ENCODE data around the gene ANKRD30A.
"Not testable (repeated sequence)": the region's sequence is repeated elsewhere in the genome, so short reads cannot be mapped to it uniquely, and the experiment has no call there.

Gene ANKRD30A

DNA sequence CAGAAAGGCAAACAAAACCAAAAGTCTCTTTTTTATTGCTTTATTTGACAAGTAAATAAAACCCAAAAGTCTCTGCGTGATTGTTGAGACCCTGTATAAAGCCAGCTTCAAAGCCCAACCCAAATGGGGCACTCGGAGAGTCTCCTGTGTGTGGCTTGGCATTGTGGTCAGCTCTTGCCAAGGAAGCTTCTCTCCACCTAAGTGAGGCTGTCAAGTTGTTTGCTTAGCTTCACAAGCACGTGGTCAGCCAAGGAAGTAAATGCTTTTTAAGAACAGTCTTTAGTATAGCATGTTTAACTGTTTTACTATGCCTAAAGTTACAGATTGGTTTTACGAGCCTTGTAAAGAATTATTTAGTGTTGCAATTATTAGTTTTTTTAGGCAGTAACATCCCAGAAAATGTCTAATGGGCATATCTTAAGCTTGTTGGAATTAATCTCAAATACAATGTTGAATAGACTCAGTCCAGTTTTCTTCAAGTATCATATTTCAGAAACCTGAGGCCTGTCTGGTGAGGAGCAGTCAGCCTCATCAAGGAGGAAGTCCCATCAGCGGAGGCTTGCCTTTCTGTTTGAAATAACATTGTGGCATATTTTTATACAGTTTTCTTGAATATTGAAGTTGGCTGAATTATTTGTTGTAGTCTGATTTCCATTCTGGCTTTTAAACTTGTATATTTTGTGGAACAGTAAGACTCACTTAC, 144.3 kb downstream of the ANKRD30A start:
- no peak for DNase-seq

DNA sequence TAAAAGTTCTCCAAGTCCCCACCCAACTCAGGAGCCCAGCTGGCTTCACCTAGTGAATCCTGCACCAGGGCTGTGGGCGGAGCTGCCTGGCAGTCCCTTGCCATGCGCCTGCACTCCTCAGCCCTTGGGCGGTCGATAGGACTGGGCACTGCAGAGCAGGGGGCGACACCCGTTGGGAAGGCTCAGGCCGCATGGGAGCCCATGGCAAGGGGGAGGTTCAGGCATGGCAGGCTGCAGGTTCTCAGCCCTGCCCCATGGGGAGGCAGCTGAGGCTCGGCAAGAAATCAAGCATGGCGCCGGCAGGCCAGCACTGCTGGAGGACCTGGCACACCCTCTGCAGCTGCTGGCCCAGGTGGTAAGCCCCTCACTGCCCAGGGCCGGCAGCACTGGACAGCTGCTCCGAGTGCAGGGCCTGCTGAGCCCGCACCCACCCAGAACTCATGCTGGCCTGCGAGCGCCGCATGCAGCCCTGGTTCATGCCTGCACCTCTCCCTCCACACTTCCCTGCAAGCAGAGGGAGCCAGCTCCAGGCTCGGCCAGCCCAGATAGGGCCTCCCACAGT, 149.9 kb downstream of the ANKRD30A start:
- DNase-seq = no peak

DNA sequence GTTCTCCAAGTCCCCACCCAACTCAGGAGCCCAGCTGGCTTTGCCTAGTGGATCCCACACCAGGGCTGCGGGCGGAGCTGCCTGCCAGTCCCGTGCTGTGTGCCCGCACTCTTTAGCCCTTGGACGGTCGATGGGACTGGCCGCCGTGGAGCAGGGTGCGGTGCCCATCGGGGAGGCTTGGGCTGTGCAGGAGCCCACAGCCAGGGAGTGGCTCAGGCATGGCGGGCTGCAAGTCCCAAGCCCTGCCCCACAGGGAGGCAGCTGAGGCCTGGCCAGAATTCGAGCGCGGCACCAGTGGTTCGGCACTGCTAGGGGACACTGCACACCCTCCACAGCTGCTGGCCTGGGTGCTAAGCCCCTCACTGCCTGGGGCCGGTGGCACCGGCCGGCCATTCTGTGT, 159.7 kb downstream of the ANKRD30A start:
- no peak for DNase-seq

DNA sequence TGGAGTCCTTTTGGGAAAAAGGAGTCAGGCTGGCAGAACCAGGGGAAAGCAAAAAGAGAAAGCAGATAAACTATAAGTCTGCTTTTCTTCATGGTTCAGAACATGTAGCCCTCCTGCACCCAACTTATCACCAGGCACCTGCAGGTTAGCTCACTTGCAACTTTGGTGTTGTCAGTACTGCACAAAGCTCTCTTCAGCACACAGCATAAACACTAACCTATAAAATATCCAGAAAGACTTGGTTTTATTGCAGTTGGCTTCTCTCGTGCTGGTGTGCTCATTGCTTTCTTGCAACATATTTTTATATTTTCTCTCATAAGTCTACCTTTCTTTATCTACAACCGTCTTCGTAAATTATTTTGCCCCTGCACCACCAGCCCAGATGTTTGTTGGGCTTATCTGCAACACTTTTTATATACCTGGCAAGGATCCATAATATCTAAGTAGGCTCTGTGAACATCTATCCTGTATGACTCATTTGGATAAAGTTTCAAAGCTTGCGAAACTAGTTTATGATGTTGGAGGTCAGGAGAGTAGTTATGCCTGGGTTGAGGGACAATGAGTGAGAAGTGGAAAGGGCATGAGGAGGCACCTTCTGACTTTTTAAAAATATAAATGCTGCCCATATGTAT, 164.6 kb downstream of the ANKRD30A start:
- no peak for DNase-seq

DNA sequence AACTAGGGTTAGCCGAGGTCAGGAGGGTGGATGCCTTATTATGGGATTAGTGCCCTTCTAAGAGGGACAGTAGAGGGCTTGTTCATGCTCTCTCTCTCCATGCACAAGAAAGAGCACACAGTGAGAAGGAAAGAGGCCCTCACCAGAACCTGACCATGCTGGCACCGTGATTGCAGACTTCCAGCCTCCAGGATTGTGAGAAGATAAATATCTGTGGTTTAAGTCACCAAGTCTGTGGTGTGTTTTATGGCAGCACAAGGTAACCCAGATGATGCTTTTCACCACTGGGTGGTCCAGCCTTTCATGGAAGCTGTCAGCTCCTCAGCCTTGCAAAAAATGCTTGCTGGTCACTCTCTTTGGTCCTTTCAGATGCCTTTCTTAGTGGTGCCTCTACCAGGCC, 175.9 kb downstream of the ANKRD30A start:
- no peak for DNase-seq

DNA sequence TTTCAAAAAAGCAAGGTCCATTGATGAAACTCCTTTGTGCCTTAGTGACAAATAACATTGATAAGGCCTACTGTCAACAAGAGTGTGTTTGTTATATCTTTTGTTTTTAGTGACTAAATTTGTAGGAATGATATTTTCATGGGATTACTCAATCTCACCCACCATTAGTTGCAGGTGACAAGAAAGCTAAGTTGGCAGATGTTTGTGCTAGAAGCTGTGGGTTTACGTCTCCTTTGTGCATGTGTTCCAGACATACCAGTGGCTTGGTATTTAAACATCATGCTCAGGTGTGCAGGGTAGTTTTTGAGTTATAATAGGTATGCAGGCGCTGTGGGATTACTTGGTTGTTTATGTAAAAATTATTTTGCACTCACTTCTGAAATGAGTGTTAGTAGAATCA, 178.6 kb downstream of the ANKRD30A start:
- no peak for DNase-seq

DNA sequence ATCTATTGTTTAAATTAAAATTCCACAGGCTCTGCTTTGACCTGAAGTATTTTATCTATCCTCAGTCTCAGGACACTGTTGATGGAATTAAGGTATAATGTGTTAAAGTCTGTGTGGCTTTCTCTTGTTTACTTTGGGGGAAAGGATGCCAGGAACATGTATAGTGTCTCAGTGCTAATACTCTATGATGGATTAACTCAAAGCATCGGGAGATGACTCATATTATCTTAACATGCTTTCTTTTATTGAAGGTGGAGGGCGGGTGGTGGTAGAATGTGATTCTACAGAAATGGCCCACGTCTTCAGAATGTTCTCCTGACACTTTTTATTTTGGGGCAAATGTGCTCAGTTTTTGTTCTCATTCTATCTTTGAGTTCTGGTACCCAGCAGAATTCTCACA, 189.0 kb downstream of the ANKRD30A start:
- no peak for DNase-seq

DNA sequence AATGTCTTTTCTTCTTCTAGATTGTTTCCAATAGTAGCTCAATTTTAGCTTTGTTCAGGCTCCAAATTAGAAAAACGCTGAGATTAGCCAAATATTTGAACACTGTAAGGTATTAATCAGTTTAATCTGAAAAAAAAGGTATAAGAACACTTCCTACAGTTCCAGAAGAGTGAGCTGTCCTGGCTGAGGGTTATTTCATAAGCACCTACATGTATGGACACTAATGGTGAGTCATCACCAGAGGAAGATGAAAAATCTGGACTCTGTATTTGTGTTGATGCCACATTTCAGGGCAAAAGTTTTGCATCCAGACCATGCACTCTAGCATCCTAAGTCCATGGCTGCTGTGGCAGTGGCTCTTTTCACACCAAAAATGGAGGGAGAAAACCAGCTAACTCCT, 189.5 kb downstream of the ANKRD30A start:
- DNase-seq = no peak

DNA sequence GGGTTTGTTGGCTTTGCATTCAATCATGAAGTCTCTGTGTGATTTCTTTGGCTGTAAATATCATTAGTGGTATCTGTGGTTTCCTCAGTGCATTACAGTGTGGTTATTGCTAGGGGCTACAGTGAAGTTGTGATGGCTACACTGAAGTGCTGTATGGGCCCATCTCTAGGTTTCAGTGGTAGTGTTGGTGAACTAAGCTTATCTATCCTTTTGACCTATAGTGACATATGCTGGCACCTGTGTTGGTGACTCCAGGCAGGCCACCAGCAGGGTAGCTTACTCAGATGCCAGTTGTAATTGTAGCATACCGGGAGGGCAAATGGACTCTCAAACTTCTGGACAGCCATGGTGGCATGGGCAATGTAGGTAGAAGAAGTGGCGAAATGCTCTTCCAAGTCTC, 219.0 kb downstream of the ANKRD30A start:
- no peak for DNase-seq

DNA sequence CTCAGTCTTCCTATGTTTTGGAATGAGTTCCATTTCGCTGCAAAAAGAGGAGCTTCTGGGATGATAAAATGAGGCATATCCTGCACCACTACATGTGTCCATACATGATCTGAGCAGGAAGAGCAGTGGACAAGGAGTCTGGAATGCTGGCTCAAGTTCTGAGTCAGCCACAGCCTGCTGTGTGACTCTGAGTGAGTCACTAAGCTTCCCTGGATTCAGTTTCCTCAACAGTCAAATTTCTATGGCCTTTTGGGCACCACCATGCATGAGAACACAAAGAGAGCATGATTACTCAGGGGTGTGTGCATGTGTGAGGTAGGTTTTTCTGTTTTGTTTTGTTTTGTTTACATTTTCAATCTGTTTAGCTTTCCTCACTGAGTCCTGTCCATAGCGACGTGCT, 254.6 kb downstream of the ANKRD30A start:
- DNase-seq = no peak

DNA sequence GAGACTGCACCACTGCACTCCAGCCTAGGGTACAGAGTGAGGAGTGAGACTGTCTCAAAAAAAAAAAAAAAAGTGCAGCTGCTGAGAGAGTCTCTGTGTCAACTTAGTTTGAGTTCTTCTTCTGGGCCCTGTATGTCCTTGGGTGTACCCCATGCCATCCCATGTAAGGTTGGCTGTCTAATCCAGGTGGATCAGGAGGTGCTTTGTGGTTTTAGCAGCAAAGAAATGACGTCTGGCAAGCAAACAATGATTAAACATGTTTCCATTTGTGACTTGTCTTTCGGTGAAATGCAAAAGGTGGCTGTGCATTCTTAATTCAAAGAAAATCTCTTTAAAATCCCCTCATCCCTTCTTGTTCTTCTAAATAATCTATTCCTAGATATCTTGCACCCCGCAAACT, 255.9 kb downstream of the ANKRD30A start:
- no peak for DNase-seq

DNA sequence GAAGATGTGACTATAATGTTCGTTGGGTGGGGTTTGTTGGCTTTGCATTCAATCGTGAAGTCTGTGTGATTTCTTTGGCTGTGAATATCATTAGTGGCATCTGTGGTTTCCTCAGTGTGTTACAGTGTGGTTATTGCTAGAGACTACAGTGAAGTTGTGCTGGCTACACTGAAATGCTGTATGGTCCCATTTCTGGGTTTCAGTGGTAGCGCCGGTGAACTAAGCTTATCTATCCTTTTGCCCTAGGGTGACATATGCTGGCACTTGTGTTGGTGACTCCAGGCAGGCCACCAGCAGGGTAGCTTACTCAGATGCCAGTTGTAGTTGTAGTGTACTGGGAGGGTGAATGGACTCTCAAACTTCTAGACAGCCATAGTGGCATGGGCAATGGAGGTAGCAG, 259.5 kb downstream of the ANKRD30A start:
- no peak for DNase-seq

DNA sequence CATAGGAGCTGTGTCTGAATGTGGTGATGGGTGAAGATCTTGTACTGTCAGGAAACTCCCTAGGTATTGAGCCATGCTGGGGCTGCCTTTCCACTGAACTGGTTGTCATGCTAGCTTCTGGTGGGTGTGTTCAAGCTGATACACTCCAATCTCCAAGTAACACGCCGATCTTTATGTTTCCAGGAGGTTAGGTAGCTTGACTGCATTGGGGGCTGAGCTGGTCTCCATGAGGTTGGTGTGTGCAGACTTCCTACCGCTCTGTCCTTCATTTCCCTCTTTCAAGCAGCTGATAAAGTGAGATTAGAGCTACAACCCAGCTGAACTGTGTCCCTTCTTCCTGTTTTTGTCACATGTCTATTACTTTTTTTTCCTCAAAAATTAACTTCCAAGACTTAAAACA, 265.5 kb downstream of the ANKRD30A start:
- DNase-seq = no peak

DNA sequence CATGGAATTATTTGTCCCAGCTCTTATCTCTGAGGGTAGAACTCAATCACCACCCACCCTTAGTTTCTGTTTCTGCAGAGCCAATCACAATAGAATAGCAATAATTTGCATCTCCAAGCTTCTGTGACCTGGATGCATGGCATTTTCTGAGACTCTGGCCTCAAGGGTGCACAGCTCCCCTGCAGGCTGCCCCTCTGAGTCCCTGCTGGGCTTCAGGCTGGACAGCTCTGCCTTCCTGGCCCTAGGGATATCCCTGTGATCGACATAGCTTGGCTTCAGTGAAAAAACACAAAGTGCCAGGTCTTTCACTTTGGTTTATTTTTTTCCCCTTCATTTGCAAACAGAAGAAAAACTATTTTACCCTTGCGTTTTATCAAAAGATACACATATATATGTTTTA, 275.4 kb downstream of the ANKRD30A start:
- DNase-seq = not testable (repeated sequence)

DNA sequence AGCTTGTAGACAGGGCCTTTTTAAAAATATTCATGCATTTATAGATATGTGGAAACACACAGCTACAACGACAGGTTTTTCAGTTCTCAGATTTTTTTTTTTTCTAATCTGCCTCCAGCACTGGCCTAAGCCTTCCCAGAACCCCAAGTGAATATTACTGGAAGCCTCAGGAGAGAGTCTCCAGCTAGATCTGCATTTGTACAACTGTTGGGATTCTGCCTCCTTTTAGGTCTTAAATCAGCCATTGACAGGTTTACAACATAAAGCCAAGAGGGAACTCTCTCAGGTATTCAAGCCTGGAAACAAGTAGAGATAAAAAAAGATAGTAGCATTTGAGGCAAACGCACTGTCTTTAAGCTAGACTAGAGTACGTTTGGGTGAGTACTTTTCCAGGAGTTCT, 275.8 kb downstream of the ANKRD30A start:
- no peak for DNase-seq

DNA sequence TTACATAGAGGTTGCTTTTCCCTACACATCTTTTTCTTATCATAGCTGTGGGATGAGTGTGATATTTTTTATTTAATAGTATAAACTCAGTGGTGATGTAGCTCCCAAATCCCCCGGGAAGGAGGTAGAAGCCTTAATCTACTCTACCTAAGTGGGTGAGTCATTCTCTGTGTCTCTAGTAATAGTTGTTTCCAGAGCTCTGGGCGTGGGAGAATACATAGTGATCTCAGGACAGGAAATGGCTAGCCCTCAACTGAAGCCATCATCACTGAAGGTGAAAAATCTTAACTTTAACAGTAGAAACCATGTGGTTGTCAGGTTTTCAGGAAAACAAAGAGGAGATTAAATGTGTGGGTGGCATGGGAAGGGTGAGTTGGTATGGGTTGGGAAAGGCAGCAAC, 278.4 kb downstream of the ANKRD30A start:
- no peak for DNase-seq

Measured in CD4-positive, alpha-beta T cell treated with Interleukin-10 for 1 hour (primary cell).